ENCODE data around the gene FBL. TPM values are rescaled to one million over a fixed set of nuclear protein-coding genes. Genes with fewer than 3 reads are reported as not detected.

FBL gene
- total and polyA plus RNA-seq, 9 donors, result 218 to 532 (median 378) TPM

- H3K36me3 ChIP-seq, result no peaks in the 10 kb centered on the region
- H3K4me1 ChIP-seq (ENCODE audit: insufficient read depth), result peaks cover 3% of the 10 kb centered on the region
- intact Hi-C loops (cut with DNase I), result loop anchor here in 2 of 4 donors (10.0 kb wide), 1 partner anchor 294 kb away; no protein-coding TSS in a partner anchor
- DNase-seq, result no peak
- WGBS, 3 donors, result 87 to 93% (median 89%) methylated on average over 4 of the region's 4 CpGs
- no peaks in the 10 kb centered on the region for H3K9me3 ChIP-seq
- H3K27ac ChIP-seq, result no peak overlapping the region
- no peaks in the 10 kb centered on the region for H3K27me3 ChIP-seq
- H3K4me3 ChIP-seq, result no peak overlapping the region
- TF ChIP-seq CTCF (IDR thresholded peaks at IDR 0.05) (no peak), EP300 (IDR thresholded peaks at IDR 0.05) (no peak), POLR2A (IDR thresholded peaks at IDR 0.05) (no peak)
Observed at GRCh38 chr19:39848392-39848791, 2.2 kb upstream of the FBL start.

GRCh38 chr19:39847525-39847924, 1.3 kb upstream of the FBL start:
- TF ChIP-seq POLR2A (IDR thresholded peaks at IDR 0.05) (no peak), CTCF (IDR thresholded peaks at IDR 0.05) (no peak), EP300 (IDR thresholded peaks at IDR 0.05) (no peak)
- H3K4me1 ChIP-seq (ENCODE audit: insufficient read depth), result peaks cover 3% of the 10 kb centered on the region
- intact Hi-C loops (cut with DNase I), result loop anchor here in 2 of 4 donors (10.0 kb wide), 1 partner anchor 293 kb away; no protein-coding TSS in a partner anchor
- no peaks in the 10 kb centered on the region for H3K9me3 ChIP-seq
- no peak for DNase-seq
- no peaks in the 10 kb centered on the region for H3K27me3 ChIP-seq
- H3K4me3 ChIP-seq, result no peak overlapping the region
- H3K27ac ChIP-seq, result no peak overlapping the region
- WGBS, 3 donors, result 87 to 90% (median 88%) methylated on average over 6 of the region's 6 CpGs
- H3K36me3 ChIP-seq, result no peaks in the 10 kb centered on the region

- peak overlapping the region; percentile 87 for H3K4me3 ChIP-seq
- H3K4me1 ChIP-seq (ENCODE audit: insufficient read depth), result peaks cover 3% of the 10 kb centered on the region
- no peak for DNase-seq
- H3K36me3 ChIP-seq, result no peaks in the 10 kb centered on the region
- no peaks in the 10 kb centered on the region for H3K27me3 ChIP-seq
- TF ChIP-seq POLR2A (IDR thresholded peaks at IDR 0.05) (no peak), EP300 (IDR thresholded peaks at IDR 0.05) (no peak), CTCF (IDR thresholded peaks at IDR 0.05) (no peak)
- 28 to 34% (median 29%) methylated on average over 12 of the region's 12 CpGs for WGBS, 3 donors
- intact Hi-C loops (cut with DNase I), result loop anchor here in 2 of 4 donors (10.0 kb wide), 1 partner anchor 292 kb away; no protein-coding TSS in a partner anchor
- no peaks in the 10 kb centered on the region for H3K9me3 ChIP-seq
- peak overlapping the region; percentile 67 to 81 for H3K27ac ChIP-seq
Observed at GRCh38 chr19:39846678-39847486, 703 bp upstream of the FBL start.

GRCh38 chr19:39845584-39845932, 621 bp downstream of the FBL start:
- TF ChIP-seq CTCF (IDR thresholded peaks at IDR 0.05), result no peak
- no peak for TF ChIP-seq POLR2A (IDR thresholded peaks at IDR 0.05)
- no peak for TF ChIP-seq EP300 (IDR thresholded peaks at IDR 0.05)
- 1 to 2% (median 1%) methylated on average over 17 of the region's 17 CpGs for WGBS, 3 donors
- Histone ChIP-seq H3K36me3 (no peaks in the 10 kb centered on the region), H3K9me3 (no peaks in the 10 kb centered on the region), H3K4me3 (peak overlapping the region; percentile 87), H3K27ac (peak overlapping the region in 1 of 2 donors; percentile 81), H3K27me3 (no peaks in the 10 kb centered on the region), H3K4me1 (ENCODE audit: insufficient read depth) (peaks cover 5% of the 10 kb centered on the region)
- intact Hi-C loops (cut with DNase I), result loop anchor here in 2 of 4 donors (10.0 kb wide), 1 partner anchor 291 kb away; no protein-coding TSS in a partner anchor
- DNase-seq, result peak in 3 of 5 donors; percentile 30 to 48 (median 40)

Measured in ovary (tissue), 9 donors.